ENCODE data around the gene CLTCL1. TPM values are rescaled to one million over a fixed set of nuclear protein-coding genes. Genes with fewer than 3 reads are reported as not detected.

CLTCL1 gene
- total and polyA plus RNA-seq, 9 of the 15 experiments (the other 6 are each of a cell fraction or from before 2014, with no cell fraction given): 1.1 to 11.7 (median 5.0) TPM

DNA sequence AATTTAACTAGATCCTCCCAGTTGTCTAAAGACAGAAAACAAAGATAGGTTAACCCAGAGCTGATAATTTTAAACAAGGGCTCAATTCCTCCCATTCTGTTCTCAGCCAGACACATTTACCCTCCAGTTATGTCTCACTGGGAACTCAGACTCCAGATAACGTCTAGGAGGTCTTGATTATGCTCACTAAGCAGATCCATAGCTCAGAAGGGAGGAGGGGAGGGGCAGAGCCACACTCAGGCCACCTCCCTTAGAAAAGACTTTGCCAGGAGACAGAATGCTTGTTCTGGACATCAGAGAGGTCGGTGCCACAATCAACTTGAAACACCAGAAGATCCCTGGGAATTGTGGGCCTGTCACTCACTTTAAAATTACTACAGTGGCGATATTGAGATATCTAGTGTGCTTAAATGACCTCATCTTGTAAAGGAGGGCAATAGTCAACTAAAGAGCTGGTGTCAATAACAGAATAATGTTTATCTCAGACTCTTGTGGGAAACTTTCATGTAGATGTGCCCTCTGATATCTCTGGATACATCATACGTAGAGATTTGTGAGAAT is 83.2 kb downstream of the CLTCL1 start (continued):
- no peak for TF ChIP-seq TBP (optimal IDR thresholded peaks at IDR 0.05; ENCODE audit: low read depth, low read length)
- peak; percentile 18 for TF ChIP-seq CBX8 (IDR thresholded peaks at IDR 0.05; ENCODE audit: borderline replicate concordance, extremely low read depth, low read depth, low read length, poor library complexity, severe bottlenecking)
- TF ChIP-seq, protein P1, sequence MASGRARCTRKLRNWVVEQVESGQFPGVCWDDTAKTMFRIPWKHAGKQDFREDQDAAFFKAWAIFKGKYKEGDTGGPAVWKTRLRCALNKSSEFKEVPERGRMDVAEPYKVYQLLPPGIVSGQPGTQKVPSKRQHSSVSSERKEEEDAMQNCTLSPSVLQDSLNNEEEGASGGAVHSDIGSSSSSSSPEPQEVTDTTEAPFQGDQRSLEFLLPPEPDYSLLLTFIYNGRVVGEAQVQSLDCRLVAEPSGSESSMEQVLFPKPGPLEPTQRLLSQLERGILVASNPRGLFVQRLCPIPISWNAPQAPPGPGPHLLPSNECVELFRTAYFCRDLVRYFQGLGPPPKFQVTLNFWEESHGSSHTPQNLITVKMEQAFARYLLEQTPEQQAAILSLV (tag; IDR thresholded peaks at IDR 0.05): no peak
- TF ChIP-seq SMAD3 (CRISPR knock-in tag; conservative IDR thresholded peaks at IDR 0.05): 0 out of 2 replicates have a peak, but pooled peaks have one; percentile 29
- TF ChIP-seq, protein P2, sequence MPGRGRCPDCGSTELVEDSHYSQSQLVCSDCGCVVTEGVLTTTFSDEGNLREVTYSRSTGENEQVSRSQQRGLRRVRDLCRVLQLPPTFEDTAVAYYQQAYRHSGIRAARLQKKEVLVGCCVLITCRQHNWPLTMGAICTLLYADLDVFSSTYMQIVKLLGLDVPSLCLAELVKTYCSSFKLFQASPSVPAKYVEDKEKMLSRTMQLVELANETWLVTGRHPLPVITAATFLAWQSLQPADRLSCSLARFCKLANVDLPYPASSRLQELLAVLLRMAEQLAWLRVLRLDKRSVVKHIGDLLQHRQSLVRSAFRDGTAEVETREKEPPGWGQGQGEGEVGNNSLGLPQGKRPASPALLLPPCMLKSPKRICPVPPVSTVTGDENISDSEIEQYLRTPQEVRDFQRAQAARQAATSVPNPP (IDR thresholded peaks at IDR 0.05; ENCODE audit: borderline replicate concordance, insufficient read depth, insufficient read length): no peak
- no peak for TF ChIP-seq ZNF24 (IDR thresholded peaks at IDR 0.05)
- TF ChIP-seq ESRRB (CRISPR knock-in tag; IDR thresholded peaks at IDR 0.05; ENCODE audit: borderline replicate concordance): no peak
- no peak for TF ChIP-seq ZNF134 (CRISPR knock-in tag; conservative IDR thresholded peaks at IDR 0.05)
- no peak for TF ChIP-seq MCM7 (IDR thresholded peaks at IDR 0.05)
- no peak for TF ChIP-seq CREM (IDR thresholded peaks at IDR 0.05; ENCODE audit: low read depth)
- TF ChIP-seq, protein P3, sequence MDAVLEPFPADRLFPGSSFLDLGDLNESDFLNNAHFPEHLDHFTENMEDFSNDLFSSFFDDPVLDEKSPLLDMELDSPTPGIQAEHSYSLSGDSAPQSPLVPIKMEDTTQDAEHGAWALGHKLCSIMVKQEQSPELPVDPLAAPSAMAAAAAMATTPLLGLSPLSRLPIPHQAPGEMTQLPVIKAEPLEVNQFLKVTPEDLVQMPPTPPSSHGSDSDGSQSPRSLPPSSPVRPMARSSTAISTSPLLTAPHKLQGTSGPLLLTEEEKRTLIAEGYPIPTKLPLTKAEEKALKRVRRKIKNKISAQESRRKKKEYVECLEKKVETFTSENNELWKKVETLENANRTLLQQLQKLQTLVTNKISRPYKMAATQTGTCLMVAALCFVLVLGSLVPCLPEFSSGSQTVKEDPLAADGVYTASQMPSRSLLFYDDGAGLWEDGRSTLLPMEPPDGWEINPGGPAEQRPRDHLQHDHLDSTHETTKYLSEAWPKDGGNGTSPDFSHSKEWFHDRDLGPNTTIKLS (IDR thresholded peaks at IDR 0.05; ENCODE audit: borderline replicate concordance, low read depth): no peak
- no peak for TF ChIP-seq SMARCC2 (IDR thresholded peaks at IDR 0.05; ENCODE audit: low read depth)
- no peak for TF ChIP-seq TARDBP (IDR thresholded peaks at IDR 0.05)
- TF ChIP-seq, protein P4, sequence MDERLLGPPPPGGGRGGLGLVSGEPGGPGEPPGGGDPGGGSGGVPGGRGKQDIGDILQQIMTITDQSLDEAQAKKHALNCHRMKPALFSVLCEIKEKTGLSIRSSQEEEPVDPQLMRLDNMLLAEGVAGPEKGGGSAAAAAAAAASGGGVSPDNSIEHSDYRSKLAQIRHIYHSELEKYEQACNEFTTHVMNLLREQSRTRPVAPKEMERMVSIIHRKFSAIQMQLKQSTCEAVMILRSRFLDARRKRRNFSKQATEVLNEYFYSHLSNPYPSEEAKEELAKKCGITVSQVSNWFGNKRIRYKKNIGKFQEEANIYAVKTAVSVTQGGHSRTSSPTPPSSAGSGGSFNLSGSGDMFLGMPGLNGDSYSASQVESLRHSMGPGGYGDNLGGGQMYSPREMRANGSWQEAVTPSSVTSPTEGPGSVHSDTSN (CRISPR knock-in tag; IDR thresholded peaks at IDR 0.05; ENCODE audit: low read depth): no peak
- TF ChIP-seq, protein P4 (tag; conservative IDR thresholded peaks at IDR 0.05; ENCODE audit: low read depth): peak; percentile 62
- TF ChIP-seq SIRT6 (IDR thresholded peaks at IDR 0.05; ENCODE audit: low read depth, low read length): no peak
- no peak for TF ChIP-seq MCM3 (IDR thresholded peaks at IDR 0.05)
- no peak for TF ChIP-seq JUN (IDR thresholded peaks at IDR 0.05; ENCODE audit: borderline replicate concordance, low read depth, low read length)
- no peak for TF ChIP-seq JUN (CRISPR knock-in tag; IDR thresholded peaks at IDR 0.05; ENCODE audit: borderline replicate concordance)
- no peak for TF ChIP-seq POLR2H (tag; IDR thresholded peaks at IDR 0.05; ENCODE audit: low read depth)
- TF ChIP-seq, protein P5, sequence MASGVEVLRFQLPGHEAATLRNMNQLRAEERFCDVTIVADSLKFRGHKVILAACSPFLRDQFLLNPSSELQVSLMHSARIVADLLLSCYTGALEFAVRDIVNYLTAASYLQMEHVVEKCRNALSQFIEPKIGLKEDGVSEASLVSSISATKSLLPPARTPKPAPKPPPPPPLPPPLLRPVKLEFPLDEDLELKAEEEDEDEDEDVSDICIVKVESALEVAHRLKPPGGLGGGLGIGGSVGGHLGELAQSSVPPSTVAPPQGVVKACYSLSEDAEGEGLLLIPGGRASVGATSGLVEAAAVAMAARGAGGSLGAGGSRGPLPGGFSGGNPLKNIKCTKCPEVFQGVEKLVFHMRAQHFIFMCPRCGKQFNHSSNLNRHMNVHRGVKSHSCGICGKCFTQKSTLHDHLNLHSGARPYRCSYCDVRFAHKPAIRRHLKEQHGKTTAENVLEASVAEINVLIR (CRISPR knock-in tag; IDR thresholded peaks at IDR 0.05): no peak
- no peak for TF ChIP-seq CXXC5 (CRISPR knock-in tag; IDR thresholded peaks at IDR 0.05)
- TF ChIP-seq FOXK1 (CRISPR knock-in tag; IDR thresholded peaks at IDR 0.05; ENCODE audit: borderline replicate concordance): no peak
